Measurements from ENCODE around the gene ZNF554. TPM values are rescaled to one million over a fixed set of nuclear protein-coding genes. Genes with fewer than 3 reads are reported as not detected.

The ZNF554 gene
- total RNA-seq, 1 donor: 3.5 TPM

DNA sequence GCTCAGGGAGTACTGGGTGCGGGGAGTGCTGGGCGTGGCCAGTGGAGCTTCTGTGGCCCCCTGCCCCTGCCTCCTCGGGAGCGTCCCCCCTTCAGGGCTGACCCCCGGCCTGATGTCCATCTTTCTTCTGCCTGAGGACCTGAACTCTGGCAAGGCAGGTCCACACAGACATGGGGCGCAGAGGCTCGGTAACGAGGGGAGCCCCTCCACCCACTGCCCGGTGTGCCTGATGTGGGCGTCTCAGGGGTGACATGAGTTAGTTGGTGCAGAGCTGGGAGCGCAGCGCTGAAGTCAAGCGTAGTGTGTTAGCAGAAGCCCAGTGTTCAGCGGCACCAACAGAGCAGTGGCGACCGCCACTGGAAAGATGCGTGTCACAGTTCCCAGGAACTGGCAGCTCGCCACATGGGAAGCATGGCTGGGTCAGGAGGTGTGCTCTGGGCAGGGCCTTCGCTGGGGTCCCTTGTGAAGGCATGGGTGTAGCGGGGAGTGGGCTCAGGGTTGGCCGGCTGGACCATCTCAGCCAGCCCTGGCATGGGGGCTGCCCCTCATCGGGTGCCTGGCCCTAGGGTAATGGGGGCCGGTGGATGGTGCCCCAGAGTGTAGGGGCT is 22.9 kb upstream of the ZNF554 start:
- no peak for DNase-seq (ENCODE audit: low read depth)
- H3K4me3 ChIP-seq (ENCODE audit: low read depth, low read length): no peak overlapping the region
- TF ChIP-seq, protein P1, sequence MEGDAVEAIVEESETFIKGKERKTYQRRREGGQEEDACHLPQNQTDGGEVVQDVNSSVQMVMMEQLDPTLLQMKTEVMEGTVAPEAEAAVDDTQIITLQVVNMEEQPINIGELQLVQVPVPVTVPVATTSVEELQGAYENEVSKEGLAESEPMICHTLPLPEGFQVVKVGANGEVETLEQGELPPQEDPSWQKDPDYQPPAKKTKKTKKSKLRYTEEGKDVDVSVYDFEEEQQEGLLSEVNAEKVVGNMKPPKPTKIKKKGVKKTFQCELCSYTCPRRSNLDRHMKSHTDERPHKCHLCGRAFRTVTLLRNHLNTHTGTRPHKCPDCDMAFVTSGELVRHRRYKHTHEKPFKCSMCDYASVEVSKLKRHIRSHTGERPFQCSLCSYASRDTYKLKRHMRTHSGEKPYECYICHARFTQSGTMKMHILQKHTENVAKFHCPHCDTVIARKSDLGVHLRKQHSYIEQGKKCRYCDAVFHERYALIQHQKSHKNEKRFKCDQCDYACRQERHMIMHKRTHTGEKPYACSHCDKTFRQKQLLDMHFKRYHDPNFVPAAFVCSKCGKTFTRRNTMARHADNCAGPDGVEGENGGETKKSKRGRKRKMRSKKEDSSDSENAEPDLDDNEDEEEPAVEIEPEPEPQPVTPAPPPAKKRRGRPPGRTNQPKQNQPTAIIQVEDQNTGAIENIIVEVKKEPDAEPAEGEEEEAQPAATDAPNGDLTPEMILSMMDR (IDR thresholded peaks at IDR 0.05; ENCODE audit: insufficient read depth, low read depth, low read length): no peak

DNA sequence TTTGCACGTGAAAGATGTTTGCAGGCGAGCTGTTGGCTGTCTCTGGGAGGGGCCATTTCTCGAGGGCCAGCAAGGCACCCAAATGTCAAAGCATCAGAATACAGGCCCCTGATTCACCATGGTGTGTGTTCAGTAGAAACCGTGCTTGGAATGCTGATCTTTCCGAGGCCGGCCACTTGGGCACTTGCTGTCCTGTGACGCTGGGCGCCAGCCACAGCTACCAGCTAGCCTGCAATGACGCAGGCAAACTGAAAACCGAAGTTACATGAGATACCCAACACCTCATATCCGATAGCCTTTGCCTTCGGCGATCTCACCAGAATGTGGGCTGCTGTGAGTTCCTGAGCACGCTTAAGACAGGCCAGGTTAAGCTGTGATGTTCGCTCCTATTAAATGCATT is 22.4 kb upstream of the ZNF554 start:
- no peak for DNase-seq (ENCODE audit: low read depth)
- TF ChIP-seq, protein P1 (IDR thresholded peaks at IDR 0.05; ENCODE audit: insufficient read depth, low read depth, low read length): no peak
- no peak overlapping the region for H3K4me3 ChIP-seq (ENCODE audit: low read depth, low read length)

DNA sequence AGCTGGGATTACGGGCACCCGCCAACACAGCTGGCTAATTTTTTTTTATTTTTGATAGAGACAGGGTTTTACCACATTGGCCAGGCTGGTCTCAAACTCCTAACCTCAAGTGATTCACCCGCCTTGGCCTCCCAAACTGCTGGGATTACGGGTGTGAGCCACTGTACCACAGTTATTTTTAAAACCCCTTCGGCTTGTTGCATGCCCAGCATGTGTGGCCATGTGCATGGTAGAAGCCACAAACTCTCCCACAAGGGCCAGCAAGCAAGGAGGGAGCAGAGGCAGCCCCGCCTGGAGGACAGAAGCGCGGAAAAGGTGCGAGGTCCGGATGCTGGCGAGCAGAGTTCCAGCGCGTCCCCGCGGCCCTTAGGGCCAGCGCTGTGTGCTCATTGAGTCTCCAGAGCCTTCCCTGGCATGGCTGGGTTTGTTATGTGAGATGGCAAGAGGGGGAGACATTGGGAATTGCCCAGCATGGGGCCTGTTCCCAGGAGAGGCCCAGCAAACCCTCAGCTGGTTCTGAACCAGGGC is 21.4 kb upstream of the ZNF554 start:
- no peak for DNase-seq (ENCODE audit: low read depth)
- H3K4me3 ChIP-seq (ENCODE audit: low read depth, low read length): no peak overlapping the region
- TF ChIP-seq, protein P1 (IDR thresholded peaks at IDR 0.05; ENCODE audit: insufficient read depth, low read depth, low read length): no peak

DNA sequence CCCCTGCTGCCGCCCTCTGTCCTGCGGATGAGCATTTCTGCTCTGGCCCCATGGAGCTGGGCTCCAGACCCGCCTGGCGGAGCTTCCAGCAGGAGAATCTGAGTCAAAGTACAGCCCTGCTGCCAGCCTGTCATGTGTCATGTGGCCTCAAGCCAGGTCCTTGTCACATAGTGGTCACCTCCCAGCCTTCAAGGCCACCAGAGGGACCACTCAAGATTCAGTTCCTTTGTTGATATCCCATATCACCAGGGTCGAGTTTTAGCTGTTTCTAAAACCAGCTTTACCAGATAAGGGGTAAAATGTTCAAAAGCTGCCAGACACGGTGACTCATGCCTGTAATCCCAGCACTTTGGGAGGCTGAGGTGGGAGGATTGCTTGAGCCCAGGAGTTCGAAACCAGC is 20.9 kb upstream of the ZNF554 start:
- TF ChIP-seq, protein P1 (IDR thresholded peaks at IDR 0.05; ENCODE audit: insufficient read depth, low read depth, low read length): no peak
- DNase-seq (ENCODE audit: low read depth): no peak
- no peak overlapping the region for H3K4me3 ChIP-seq (ENCODE audit: low read depth, low read length)

DNA sequence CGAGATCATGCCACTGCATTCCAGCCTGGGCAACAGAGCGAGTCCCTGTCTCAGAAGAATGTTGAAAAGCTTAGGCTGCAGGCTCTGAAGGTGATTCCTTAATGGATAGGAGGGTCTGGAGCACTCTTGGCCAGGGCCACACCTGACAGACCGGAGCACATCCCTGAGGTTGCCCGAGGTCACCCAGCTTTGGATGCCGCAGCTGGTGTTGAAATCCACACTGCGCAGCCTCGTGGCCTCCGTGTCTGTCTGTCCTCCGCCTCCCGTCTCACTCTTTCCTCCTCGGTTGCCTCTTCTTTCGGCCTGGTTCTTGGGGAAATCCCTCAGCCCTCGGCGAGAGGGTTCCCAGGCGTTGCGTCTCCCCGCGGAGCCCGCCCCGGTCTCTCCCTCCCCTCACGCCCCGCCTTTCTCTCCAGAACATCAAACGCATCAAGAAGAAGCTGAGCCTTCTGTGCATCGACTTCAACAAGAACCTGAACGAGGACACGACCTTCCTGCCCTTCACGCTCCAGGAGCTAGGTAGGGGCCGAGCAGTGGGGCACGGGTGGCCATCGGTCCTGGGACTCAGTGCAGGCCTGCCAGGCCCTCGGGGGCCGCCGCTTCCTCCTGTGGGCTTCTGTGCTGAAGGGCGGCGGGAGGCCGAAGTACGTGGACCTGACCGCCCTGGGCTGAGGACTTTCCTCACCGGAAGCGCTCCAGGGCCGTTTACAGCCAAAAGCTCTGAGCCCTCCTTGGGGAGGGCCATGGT is 20.2 kb upstream of the ZNF554 start:
- TF ChIP-seq, protein P1 (IDR thresholded peaks at IDR 0.05; ENCODE audit: insufficient read depth, low read depth, low read length): no peak
- DNase-seq (ENCODE audit: low read depth): no peak
- no peak overlapping the region for H3K4me3 ChIP-seq (ENCODE audit: low read depth, low read length)

DNA sequence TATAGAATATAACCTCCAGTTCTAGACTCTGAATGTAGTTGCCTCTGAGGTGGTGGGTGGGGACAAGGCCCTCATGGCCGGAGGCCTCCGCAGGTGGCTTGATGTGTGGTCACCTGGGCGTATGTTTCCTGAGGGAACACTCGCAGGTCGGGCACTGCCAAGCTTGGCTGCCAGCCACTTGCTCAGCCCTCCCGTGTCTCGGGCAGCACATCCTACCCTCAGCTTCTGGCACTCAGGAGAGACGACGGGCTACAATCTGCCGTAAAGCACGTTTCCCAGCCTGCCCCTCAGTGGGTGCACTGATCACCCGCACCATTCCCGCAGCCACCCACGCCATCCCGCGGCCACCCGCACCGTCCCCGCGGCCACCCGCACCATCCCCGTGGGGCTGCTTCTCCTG is 19.2 kb upstream of the ZNF554 start:
- DNase-seq (ENCODE audit: low read depth): no peak
- H3K4me3 ChIP-seq (ENCODE audit: low read depth, low read length): no peak overlapping the region
- TF ChIP-seq, protein P1 (IDR thresholded peaks at IDR 0.05; ENCODE audit: insufficient read depth, low read depth, low read length): no peak

Data from fibroblast of villous mesenchyme (primary cell).